Activated CD8-positive, alpha-beta memory T cell treated with anti-CD3 and anti-CD28 coated beads, Interleukin-2, amount 50 U/mL, for 4 hours (primary cell): ENCODE measurements around the gene ROPN1L.

Experiments used
- DNase-seq: peaks from one replicate; pipeline ENCODE4 v3.0.0-alpha.2; 2020

ROPN1L gene

DNA sequence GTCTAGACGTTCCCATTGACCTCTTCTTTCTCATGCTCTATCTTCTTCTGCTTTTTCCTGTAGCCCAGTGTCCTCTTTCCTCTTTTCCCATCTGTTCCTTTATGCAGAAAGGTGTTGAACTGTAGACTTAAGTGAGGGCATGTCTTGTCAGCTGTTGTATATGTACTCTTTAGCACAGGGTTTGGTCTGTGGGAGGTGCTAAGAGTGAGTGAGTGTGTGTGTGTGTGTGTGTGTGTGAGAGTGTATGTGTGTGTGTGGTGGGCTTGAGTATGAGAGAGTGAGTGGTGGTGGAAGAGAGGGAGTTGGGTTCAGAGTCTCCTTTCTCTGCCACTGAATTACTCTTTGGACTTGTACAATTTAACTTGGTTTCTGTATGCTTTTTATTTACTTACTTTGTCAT, 10.3 kb upstream of the ROPN1L start:
- DNase-seq = no peak

GRCh38 chr5:10432059-10433008, 9.3 kb upstream of the ROPN1L start:
- DNase-seq = no peak

- DNase-seq = no peak
Measured at GRCh38 chr5:10434392-10434791, 7.3 kb upstream of the ROPN1L start.

GRCh38 chr5:10438301-10438700, 3.4 kb upstream of the ROPN1L start:
- DNase-seq = no peak

- DNase-seq = no peak
Measured at GRCh38 chr5:10439692-10440091, 2.0 kb upstream of the ROPN1L start.

DNA sequence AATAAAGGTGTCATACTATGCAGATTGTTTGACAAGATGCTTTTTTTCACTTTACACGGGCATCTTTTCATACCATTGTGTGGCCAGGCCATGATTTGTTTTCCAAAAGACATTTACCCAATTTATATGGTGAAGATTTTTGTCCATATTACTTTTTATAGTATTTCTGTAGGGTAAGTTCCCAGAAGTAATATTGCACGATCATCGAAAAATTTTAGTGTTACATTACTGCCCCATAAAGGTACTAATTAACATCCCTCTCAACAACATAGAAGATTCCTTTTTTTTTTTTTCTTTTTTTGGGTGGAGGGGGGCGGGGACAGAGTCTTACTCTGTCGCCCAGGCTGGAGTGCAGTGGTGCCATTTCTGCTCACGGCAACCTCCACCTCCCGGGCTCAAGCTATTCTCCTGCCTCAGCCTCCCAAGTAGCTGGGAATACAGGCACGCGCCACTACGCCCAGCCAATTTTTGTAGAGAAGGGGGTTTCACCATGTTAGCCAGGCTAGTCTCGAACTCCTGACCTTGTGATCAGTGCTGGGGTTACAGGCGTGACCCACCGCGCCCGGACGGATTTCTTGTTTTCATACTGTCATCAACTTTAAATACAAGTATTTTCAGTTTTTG, 1.2 kb upstream of the ROPN1L start:
- DNase-seq = no peak

- DNase-seq = no peak
Measured at GRCh38 chr5:10441992-10442435, 335 bp downstream of the ROPN1L start.

DNA sequence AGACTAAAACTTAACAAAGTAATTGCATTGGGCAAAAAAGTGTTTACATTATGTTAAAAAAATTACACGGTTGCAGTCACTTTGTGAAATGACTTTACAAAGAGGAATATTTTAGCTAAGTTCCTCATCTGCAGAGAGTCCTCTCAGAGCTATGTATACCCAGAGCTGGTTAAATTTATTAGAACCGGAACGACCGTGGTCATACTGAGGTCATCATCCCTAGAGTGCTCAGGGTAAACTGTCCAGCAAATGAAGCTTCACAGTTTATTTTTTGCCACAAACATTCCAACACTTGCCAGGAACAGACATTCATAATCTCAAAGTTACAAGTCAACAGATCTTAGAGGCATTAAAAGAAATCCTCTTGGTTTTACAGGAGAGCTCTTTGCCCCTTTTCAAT, 897 bp downstream of the ROPN1L start:
- DNase-seq = no peak

- no peak for DNase-seq
Measured at GRCh38 chr5:10445352-10445751, 3.7 kb downstream of the ROPN1L start.

- no peak for DNase-seq
Measured at GRCh38 chr5:10446490-10446889, 4.8 kb downstream of the ROPN1L start.

DNA sequence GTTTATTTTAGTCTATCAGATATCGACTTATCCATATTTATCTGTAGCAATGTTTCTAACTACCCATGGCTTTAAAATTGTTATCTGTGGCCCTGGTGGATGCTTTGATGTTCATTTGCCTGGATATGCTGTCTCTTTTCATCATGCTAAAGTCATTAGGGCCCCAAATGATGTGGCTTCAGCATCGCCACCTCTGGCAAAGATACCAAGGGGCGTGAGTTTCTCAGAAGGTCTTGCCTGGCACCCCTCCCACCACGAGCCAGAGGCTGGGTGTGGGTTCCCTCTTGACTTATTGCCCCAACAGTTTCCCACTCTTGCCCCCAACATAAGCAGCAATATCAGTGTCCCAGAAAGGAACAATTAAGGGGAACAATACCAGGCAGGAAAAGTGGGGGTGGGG, 5.4 kb downstream of the ROPN1L start:
- no peak for DNase-seq

DNA sequence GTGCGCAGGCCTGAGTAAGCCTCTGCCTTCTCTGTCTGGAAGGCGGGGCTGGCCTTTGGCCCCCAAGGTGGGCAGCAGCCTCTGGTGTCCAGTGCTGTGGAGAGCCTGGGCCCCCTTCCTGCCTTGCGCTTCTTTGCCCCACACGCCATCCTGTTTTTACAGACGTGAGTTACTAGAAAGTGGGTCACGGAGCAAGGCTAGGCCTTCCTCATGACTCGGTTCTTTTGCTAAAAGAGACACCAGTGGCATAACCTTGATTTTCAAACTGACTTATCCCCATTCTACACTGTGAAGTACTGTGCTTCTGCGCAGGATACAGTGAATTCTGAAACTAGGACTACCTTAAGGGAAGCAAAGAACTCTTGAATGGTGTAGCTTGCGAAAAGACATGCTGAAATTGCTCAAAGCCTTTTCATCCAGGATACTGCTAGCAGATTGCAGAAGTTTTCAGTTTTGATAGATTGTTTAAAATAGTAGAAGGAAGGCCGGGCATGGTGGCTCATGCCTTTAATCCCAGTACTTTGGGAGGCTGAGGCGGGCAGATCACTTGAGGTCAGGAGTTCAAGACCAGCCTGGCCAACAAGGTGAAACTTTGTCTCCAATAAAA, 7.2 kb downstream of the ROPN1L start:
- DNase-seq = no peak

- no peak for DNase-seq
Measured at GRCh38 chr5:10451137-10451824, 9.6 kb downstream of the ROPN1L start.

GRCh38 chr5:10452768-10453331, 11.2 kb downstream of the ROPN1L start:
- DNase-seq = no peak

- DNase-seq = no peak
Measured at GRCh38 chr5:10453545-10453944, 11.9 kb downstream of the ROPN1L start.

DNA sequence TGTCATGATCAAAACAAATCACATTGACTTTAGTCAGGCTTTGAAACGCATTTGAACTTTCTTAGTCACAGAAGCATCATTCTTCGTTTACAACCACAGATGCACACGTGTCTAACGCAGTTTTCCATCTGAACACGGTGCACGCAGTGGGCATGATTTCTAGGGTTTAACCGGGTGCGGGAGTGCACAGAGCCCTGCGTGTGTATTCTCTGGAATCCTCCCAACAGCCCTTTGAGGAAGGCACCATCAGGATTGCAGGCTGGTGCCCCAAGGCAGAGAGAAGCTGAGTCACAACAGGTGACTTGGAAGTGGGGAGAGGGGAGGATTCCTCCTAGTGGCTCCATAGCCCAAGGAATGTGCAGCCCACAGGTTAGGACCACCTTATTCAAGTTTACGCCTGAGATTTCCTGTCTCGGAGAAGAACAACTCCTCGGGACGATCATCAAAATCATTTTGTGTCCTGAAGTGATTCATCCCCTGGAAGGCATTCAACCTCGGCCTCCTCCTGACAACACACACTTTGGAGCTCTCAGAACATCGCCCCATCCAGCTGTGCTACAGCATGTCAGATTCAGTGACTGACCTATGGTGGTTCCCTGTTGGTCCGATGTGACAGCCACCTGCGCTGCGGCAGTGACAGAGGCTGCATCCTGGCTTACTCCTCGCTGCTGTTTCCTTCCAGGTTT, 13.1 kb downstream of the ROPN1L start:
- no peak for DNase-seq

- no peak for DNase-seq
Measured at GRCh38 chr5:10455277-10455670, 13.6 kb downstream of the ROPN1L start.

DNA sequence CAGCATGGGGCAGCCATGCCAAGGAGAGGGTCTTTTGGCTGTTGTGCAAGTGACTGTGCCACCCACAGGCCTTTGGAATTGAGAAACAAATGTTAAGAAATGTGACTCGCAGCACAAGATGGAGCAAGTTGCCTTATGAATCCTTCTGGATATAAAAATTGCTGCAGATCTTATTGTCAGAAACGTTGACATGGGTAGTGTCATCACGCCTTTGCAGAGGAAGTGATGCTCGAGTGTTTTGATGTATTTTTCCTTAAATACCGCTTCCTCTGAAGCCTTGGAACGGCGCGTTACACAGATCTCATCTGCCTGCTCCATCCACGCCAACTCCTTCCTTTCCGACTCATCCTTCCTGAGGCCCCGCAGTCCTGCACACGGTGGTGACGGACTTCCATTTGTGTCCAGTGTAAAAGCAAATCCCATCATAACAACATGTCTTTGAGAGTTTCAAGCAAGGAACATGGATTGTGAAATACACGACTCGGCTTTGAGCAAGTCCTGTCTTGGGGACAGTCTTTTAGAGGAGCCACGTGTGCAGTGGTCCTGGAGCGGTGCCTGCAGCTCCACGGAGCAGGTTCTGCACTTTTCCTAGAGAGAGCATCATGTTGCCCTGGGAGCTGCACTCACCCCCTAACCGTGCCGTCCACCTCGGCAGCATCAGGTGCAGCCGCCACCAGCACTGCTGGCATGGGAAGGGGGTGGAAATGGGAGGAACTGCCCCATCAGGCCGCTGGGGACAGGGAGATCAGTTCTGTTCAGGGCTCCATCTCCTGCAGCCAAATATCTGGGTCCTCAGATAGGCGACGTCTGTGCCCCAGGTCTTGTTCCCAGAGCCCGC, 15.1 kb downstream of the ROPN1L start:
- no peak for DNase-seq

GRCh38 chr5:10457682-10458574, 16.2 kb downstream of the ROPN1L start:
- no peak for DNase-seq
